GM21423 (cell line): Measurements from ENCODE around the gene CHTF8.
"Not testable (repeated sequence)": the region's sequence is repeated elsewhere in the genome, so short reads cannot be mapped to it uniquely, and the experiment has no call there.

ENCODE experiments used
- ATAC-seq: cut with Tn5 transposase; IDR thresholded peaks from one replicate; pipeline ENCODE4 v1.9.1; 2021; ENCODE audit warnings: mild to moderate bottlenecking, moderate library complexity; ENCODE audit not compliant: unreplicated experiment

The CHTF8 gene

GRCh38 chr16:69139464-69139863 lies 7.1 kb upstream of the CHTF8 start:
- ATAC-seq, result not testable (repeated sequence)

- no peak for ATAC-seq
These were observed 6.2 kb upstream of the CHTF8 start for GRCh38 chr16:69138608-69139007.

GRCh38 chr16:69133373-69133954 lies 1.1 kb upstream of the CHTF8 start:
- no peak for ATAC-seq

- ATAC-seq, result peak; percentile 52
These were observed 457 bp downstream of the CHTF8 start for GRCh38 chr16:69131839-69132423.

- no peak for ATAC-seq
These were observed 1.1 kb downstream of the CHTF8 start for GRCh38 chr16:69131167-69131838.

GRCh38 chr16:69130461-69130860 lies 1.9 kb downstream of the CHTF8 start:
- no peak for ATAC-seq

GRCh38 chr16:69127966-69128510 lies 4.3 kb downstream of the CHTF8 start:
- ATAC-seq, result no peak

GRCh38 chr16:69126801-69127200 lies 5.6 kb downstream of the CHTF8 start:
- ATAC-seq, result not testable (repeated sequence)

GRCh38 chr16:69126221-69126620 lies 6.2 kb downstream of the CHTF8 start:
- no peak for ATAC-seq

GRCh38 chr16:69124961-69125360 lies 7.4 kb downstream of the CHTF8 start:
- not testable (repeated sequence) for ATAC-seq

- not testable (repeated sequence) for ATAC-seq
These were observed 8.0 kb downstream of the CHTF8 start for GRCh38 chr16:69124406-69124805.

- ATAC-seq, result no peak
These were observed 8.5 kb downstream of the CHTF8 start for GRCh38 chr16:69123910-69124309.

GRCh38 chr16:69120096-69120664 lies 12.2 kb downstream of the CHTF8 start:
- ATAC-seq, result no peak

- no peak for ATAC-seq
These were observed 12.9 kb downstream of the CHTF8 start for GRCh38 chr16:69119536-69119935.

- ATAC-seq, result no peak
These were observed 13.4 kb downstream of the CHTF8 start for GRCh38 chr16:69118994-69119393.

- no peak for ATAC-seq
These were observed 13.9 kb downstream of the CHTF8 start for GRCh38 chr16:69118468-69118867.

- no peak for ATAC-seq
These were observed 15.5 kb downstream of the CHTF8 start for GRCh38 chr16:69116906-69117305.

- no peak for ATAC-seq
These were observed 16.0 kb downstream of the CHTF8 start for GRCh38 chr16:69116256-69116875.

GRCh38 chr16:69115837-69116236 lies 16.6 kb downstream of the CHTF8 start:
- no peak for ATAC-seq

- no peak for ATAC-seq
These were observed 17.0 kb downstream of the CHTF8 start for GRCh38 chr16:69115361-69115760.

- ATAC-seq, result no peak
These were observed 17.4 kb downstream of the CHTF8 start for GRCh38 chr16:69114976-69115355.
